Ishikawa (cell line): Measurements from ENCODE around the gene ARHGAP8.

Source experiments
- CEBPB ChIP-seq: IDR thresholded peaks from 2 replicates; pipeline ENCODE4 v1.6.1; 2012
- CREB1 ChIP-seq: IDR thresholded peaks from 2 replicates; pipeline ENCODE4 v1.6.1; 2012; ENCODE audit warnings: low read depth
- EGR1 ChIP-seq: IDR thresholded peaks from 2 replicates; pipeline ENCODE4 v1.6.1; 2012
- EP300 ChIP-seq: IDR thresholded peaks from 2 replicates; pipeline ENCODE4 v1.6.1; 2012; ENCODE audit warnings: borderline replicate concordance
- FOXM1 ChIP-seq: IDR thresholded peaks from 2 replicates; pipeline ENCODE4 v1.6.1; 2012; ENCODE audit warnings: low read depth, borderline replicate concordance
- NFIC ChIP-seq: IDR thresholded peaks from 2 replicates; pipeline ENCODE4 v1.6.1; 2012
- RAD21 ChIP-seq: IDR thresholded peaks from 2 replicates; pipeline ENCODE4 v1.6.1; 2012; ENCODE audit warnings: low read depth
- TAF1 ChIP-seq: IDR thresholded peaks from 2 replicates; pipeline ENCODE4 v1.6.1; 2012; ENCODE audit warnings: low read depth, mild to moderate bottlenecking
- TCF12 ChIP-seq: IDR thresholded peaks from 2 replicates; pipeline ENCODE4 v1.6.1; 2012; ENCODE audit warnings: low read depth
- TEAD4 ChIP-seq: IDR thresholded peaks from 2 replicates; pipeline ENCODE4 v1.6.1; 2012
- USF1 ChIP-seq: IDR thresholded peaks from 2 replicates; pipeline ENCODE4 v1.6.1; 2012
- YY1 ChIP-seq: IDR thresholded peaks from 2 replicates; pipeline ENCODE4 v1.6.1; 2012; ENCODE audit warnings: low read depth
- ZBTB7A ChIP-seq: IDR thresholded peaks from 2 replicates; pipeline ENCODE4 v1.6.1; 2012; ENCODE audit warnings: low read depth
- TF ChIP-seq, protein P1 (sequence below): IDR thresholded peaks from 2 replicates; pipeline ENCODE4 v1.6.1; 2012; ENCODE audit warnings: low read depth, mild to moderate bottlenecking
- TF ChIP-seq, protein P2 (sequence below): IDR thresholded peaks from 2 replicates; pipeline ENCODE4 v1.6.1; 2012

The ARHGAP8 gene

GRCh38 chr22:44724416-44724815 lies 28.0 kb upstream of the ARHGAP8 start:
- no peak for TF ChIP-seq CEBPB
- TF ChIP-seq, protein P1, sequence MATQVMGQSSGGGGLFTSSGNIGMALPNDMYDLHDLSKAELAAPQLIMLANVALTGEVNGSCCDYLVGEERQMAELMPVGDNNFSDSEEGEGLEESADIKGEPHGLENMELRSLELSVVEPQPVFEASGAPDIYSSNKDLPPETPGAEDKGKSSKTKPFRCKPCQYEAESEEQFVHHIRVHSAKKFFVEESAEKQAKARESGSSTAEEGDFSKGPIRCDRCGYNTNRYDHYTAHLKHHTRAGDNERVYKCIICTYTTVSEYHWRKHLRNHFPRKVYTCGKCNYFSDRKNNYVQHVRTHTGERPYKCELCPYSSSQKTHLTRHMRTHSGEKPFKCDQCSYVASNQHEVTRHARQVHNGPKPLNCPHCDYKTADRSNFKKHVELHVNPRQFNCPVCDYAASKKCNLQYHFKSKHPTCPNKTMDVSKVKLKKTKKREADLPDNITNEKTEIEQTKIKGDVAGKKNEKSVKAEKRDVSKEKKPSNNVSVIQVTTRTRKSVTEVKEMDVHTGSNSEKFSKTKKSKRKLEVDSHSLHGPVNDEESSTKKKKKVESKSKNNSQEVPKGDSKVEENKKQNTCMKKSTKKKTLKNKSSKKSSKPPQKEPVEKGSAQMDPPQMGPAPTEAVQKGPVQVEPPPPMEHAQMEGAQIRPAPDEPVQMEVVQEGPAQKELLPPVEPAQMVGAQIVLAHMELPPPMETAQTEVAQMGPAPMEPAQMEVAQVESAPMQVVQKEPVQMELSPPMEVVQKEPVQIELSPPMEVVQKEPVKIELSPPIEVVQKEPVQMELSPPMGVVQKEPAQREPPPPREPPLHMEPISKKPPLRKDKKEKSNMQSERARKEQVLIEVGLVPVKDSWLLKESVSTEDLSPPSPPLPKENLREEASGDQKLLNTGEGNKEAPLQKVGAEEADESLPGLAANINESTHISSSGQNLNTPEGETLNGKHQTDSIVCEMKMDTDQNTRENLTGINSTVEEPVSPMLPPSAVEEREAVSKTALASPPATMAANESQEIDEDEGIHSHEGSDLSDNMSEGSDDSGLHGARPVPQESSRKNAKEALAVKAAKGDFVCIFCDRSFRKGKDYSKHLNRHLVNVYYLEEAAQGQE = no peak
- TF ChIP-seq USF1 = no peak
- no peak for TF ChIP-seq EGR1
- no peak for TF ChIP-seq ZBTB7A
- no peak for TF ChIP-seq TEAD4
- no peak for TF ChIP-seq TCF12
- no peak for TF ChIP-seq EP300
- no peak for TF ChIP-seq FOXM1
- TF ChIP-seq YY1 = no peak
- TF ChIP-seq, protein P2, sequence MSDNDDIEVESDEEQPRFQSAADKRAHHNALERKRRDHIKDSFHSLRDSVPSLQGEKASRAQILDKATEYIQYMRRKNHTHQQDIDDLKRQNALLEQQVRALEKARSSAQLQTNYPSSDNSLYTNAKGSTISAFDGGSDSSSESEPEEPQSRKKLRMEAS = no peak
- no peak for TF ChIP-seq TAF1
- no peak for TF ChIP-seq RAD21
- TF ChIP-seq CREB1 = no peak
- no peak for TF ChIP-seq NFIC

DNA sequence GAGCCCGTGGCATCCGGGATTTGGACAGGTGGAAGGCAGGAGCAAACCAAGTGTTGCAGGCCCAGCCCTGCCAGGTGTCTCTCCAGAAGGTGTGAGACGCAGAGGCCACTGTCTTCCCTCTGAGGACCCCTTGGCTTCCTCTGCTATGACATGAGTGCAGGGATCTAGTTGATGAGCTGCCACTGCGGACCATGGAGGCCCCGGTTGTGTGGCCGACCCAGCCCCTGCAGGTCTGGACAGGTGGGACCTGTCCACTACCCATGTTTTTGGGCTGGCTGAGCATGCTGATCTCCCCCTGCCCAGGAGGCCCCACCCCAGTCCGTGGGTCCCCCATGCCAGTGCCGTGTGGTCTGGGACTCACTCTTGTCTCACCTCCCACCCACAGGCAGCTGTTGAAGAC lies 27.5 kb upstream of the ARHGAP8 start:
- TF ChIP-seq RAD21 (no peak), YY1 (no peak)

- TF ChIP-seq TAF1 = no peak
- no peak for TF ChIP-seq NFIC
These were observed 25.9 kb upstream of the ARHGAP8 start for GRCh38 chr22:44726439-44726838.

DNA sequence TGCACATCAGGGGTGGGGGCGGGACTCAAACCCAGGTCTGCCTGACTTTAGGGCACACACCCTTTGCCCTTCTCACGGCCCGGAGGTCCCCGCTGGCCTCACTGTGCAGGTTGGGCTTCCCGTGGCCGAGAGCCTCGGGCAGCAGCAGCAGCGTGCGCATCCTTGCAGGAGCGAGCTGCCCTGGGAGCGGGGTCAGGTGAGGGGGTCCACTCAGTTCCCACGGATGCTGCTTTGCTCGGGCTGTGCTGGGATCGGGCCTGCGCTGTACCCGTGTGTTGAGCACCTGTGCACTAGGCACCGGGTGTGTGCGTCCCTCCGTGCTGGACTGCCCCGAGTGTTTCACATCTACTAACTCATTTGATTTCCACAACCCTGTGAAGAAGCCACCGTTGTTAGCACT lies 25.2 kb upstream of the ARHGAP8 start:
- TF ChIP-seq CREB1 (no peak), RAD21 (no peak), TAF1 (no peak), YY1 (no peak), TCF12 (no peak), TEAD4 (no peak), CEBPB (no peak), NFIC (no peak), FOXM1 (no peak), ZBTB7A (no peak), EP300 (no peak), USF1 (no peak), EGR1 (no peak)
- TF ChIP-seq, protein P1 = no peak
- TF ChIP-seq, protein P2 = no peak

- no peak for TF ChIP-seq TCF12
- TF ChIP-seq EP300 = no peak
- no peak for TF ChIP-seq EGR1
- TF ChIP-seq RAD21 = no peak
These were observed 24.7 kb upstream of the ARHGAP8 start for GRCh38 chr22:44727709-44728108.

DNA sequence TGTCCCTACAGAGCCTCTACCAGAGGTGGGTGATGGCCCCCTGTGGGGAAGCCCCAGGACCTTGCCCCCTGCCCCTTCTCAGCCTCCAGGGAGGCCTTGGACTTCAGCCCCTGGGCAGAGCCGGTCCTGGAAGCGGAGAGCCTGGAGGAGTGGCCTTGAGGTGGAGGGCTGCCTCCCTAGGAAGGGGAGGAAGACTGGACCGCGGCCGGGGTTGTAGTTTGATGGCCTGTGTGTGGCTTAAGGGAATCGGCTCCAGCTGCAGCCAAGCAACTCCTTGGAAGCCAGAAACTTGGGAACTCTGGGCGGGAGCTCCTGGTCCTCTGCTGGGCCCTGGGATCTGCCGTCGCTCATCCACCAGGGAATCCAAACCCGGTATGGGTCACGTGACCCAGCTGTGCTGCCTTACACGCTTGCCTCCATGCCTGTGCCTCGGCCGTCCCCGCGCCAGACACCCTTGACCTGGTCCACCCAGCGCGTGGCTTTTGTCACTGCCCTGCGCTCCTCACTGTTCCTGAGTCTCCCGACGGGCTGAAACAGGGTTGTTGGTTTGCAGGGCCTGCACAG lies 23.5 kb upstream of the ARHGAP8 start:
- TF ChIP-seq USF1 (no peak), EGR1 (no peak), TCF12 (no peak), RAD21 (no peak), FOXM1 (no peak), TAF1 (no peak), CREB1 (no peak), YY1 (no peak), CEBPB (no peak), ZBTB7A (no peak)
- TF ChIP-seq, protein P2 = no peak
